PC-9 (cell line): ENCODE results near the gene DNPEP. TPM values are rescaled to one million over a fixed set of nuclear protein-coding genes. Genes with fewer than 3 reads are reported as not detected.

Experiments
- BruUV-seq: library from RNA; stranded (reverse); fragments of 400-500 nt; replicated peaks from 2 replicates; lab custom pipeline; 2021; lab: Mats Ljungman, UMichigan
- CTCF ChIA-PET: fragments of 300-600 bp; sonication (Branson Sonifier 250); formaldehyde crosslinking; loops from one replicate; lab custom pipeline; 2022; ENCODE audit warnings: antibody characterized with exemption; lab: Charles Lee
- POLR2A ChIA-PET: fragments of 300-600 bp; sonication (Branson Sonifier 250); formaldehyde crosslinking; loops from one replicate; lab custom pipeline; 2022; ENCODE audit warnings: antibody characterized with exemption; ENCODE audit not compliant: unreplicated experiment; lab: Charles Lee
- DNase-seq, 2 experiments: peaks; one replicate each; pipeline versions ENCODE4 v3.0.0 to v3.0.0-alpha.2; 2015 to 2022; ENCODE audit warnings: mixed read lengths in 1 of 2
- H2AFZ ChIP-seq: fragments of 200-600 bp; sonication (generic); 2 replicates; pipeline ENCODE4 v1.8.1; 2017; ENCODE audit warnings: antibody characterized with exemption
- H3F3A ChIP-seq: fragments of 200-600 bp; sonication (generic); 2 replicates; pipeline ENCODE4 v1.8.1; 2017; ENCODE audit warnings: antibody characterized with exemption, mild to moderate bottlenecking, low read depth; ENCODE audit not compliant: insufficient read depth
- H3K27ac ChIP-seq: fragments of 200-600 bp; sonication (generic); 2 replicates; pipeline ENCODE4 v1.6.1; 2016; ENCODE audit warnings: mixed run types
- H3K27me3 ChIP-seq: fragments of 200-600 bp; sonication (generic); 2 replicates; pipeline ENCODE4 v1.6.1; 2016; ENCODE audit warnings: low read depth, mixed run types; ENCODE audit not compliant: insufficient read depth
- H3K36me3 ChIP-seq: fragments of 200-600 bp; sonication (generic); 2 replicates; pipeline ENCODE4 v1.6.1; 2016; ENCODE audit warnings: low read depth, mixed run types
- H3K4me1 ChIP-seq: fragments of 200-600 bp; sonication (generic); replicated peaks from 2 replicates; pipeline ENCODE4 v1.6.1; 2016; ENCODE audit warnings: mixed run types; ENCODE audit not compliant: insufficient read depth
- H3K4me2 ChIP-seq: fragments of 200-600 bp; sonication (generic); 2 replicates; pipeline ENCODE4 v1.6.1; 2017; ENCODE audit warnings: mixed run types
- H3K4me3 ChIP-seq: fragments of 200-600 bp; sonication (generic); 2 replicates; pipeline ENCODE4 v1.6.1; 2016; ENCODE audit warnings: mixed run types
- H3K79me2 ChIP-seq: fragments of 200-600 bp; sonication (generic); 2 replicates; pipeline ENCODE4 v1.6.1; 2017; ENCODE audit warnings: low read depth, mixed run types
- H3K9me2 ChIP-seq: fragments of 200-600 bp; sonication (generic); 2 replicates; pipeline ENCODE4 v1.8.1; 2017; ENCODE audit warnings: mild to moderate bottlenecking; ENCODE audit not compliant: insufficient read depth
- H3K9me3 ChIP-seq: fragments of 200-600 bp; sonication (generic); 2 replicates; pipeline ENCODE4 v1.8.1; 2016; ENCODE audit warnings: low read depth; ENCODE audit not compliant: insufficient read depth
- H4K20me1 ChIP-seq: fragments of 200-600 bp; sonication (generic); 2 replicates; pipeline ENCODE4 v1.8.1; 2017; ENCODE audit not compliant: insufficient read depth
- EZH2 ChIP-seq: fragments of 200-600 bp; sonication (generic); IDR thresholded peaks from 2 replicates; pipeline ENCODE4 v1.8.0; 2017; ENCODE audit warnings: antibody characterized with exemption, low read depth
- intact Hi-C: fragments of 100-400 bp; cut with micrococcal nuclease; formaldehyde crosslinking; loops from one replicate; pipeline ENCODE4 v1.10.0; 2022; ENCODE audit not compliant: unreplicated experiment
- total RNA-seq: library from RNA; stranded (reverse); gene quantifications from 2 replicates; pipeline ENCODE4 v1.2.3, GENCODE V29; 2021
- TF ChIP-seq, protein P1 (sequence below): fragments of 200-600 bp; sonication (generic); conservative IDR thresholded peaks from 2 replicates; pipeline ENCODE4 v1.6.1; 2017; ENCODE audit warnings: mixed run types, antibody characterized with exemption, mild to moderate bottlenecking, moderate library complexity

Gene DNPEP
- total RNA-seq, 1 experiment from 2014 or later, result 99.1 TPM

DNA sequence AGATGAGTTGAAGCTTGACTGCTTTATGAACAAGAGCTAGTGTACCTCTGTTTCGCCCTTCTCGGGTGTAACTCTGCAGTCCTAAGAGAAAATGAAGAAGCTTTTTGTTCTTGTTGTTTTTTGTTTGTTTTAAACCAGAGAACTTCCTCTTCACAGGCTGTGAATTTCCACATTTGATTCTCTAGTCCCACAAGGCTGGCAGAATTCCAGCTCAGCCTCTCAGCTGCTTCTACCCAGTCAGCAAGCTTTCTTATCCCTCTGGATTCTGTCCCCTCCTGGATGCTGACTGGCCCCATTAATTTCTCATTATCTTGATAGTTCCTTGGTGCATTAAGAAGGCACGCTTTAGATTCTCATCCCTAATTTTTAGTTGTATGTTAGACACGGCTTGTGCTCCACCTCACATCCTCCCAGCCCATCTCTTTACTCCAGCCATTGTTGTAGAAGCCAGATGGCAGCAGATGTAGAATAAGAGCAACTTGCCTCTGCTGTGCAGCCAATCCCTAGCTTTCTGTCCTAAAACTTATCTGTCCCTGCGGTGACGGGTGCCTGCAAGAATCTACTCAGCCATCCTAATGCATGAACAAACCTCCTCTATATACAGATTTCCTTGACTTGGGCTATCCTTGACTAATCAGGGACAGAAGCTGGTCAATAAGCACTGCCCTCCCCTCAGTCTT is 42.8 kb downstream of the DNPEP start:
- H3K9me3 ChIP-seq, result no peaks in the 10 kb centered on the region
- no peaks in the 10 kb centered on the region for H3K9me2 ChIP-seq
- intact Hi-C loops, result no loop called here

DNA sequence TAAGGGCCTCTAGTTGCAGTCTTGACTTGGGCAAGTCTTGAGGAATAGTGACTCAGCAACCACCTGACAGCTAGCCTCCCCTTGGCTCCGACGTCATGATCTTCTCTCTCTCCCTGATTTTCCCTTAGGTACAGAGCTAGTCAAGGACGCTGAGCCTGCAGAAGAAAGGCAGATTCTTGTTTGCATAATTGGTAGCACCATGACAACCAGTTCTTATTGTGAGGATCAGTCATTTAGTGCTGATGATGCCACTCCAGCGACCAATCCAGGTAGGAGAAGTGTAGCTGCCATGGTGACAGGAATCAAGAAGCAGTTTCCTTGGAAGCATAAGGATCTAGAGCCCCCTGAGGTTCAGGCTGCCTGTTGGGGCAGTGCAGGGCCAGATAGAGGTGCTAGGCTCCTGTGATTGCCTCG is 52.3 kb downstream of the DNPEP start:
- H3K9me3 ChIP-seq, result peaks cover 5% of the 10 kb centered on the region; the same call in 1 of the 2 replicates
- intact Hi-C loops, result no loop called here
- H3F3A ChIP-seq, result no peaks in the 10 kb centered on the region
- no peak for DNase-seq
- no peaks in the 10 kb centered on the region for H4K20me1 ChIP-seq
- H3K79me2 ChIP-seq, result no peaks in the 10 kb centered on the region
- H3K9me2 ChIP-seq, result no peaks in the 10 kb centered on the region
- no peak overlapping the region for H3K27ac ChIP-seq
- H3K36me3 ChIP-seq, result no peaks in the 10 kb centered on the region
- H3K4me2 ChIP-seq, result no peak overlapping the region
- no peak overlapping the region for H2AFZ ChIP-seq
- TF ChIP-seq, protein P1, sequence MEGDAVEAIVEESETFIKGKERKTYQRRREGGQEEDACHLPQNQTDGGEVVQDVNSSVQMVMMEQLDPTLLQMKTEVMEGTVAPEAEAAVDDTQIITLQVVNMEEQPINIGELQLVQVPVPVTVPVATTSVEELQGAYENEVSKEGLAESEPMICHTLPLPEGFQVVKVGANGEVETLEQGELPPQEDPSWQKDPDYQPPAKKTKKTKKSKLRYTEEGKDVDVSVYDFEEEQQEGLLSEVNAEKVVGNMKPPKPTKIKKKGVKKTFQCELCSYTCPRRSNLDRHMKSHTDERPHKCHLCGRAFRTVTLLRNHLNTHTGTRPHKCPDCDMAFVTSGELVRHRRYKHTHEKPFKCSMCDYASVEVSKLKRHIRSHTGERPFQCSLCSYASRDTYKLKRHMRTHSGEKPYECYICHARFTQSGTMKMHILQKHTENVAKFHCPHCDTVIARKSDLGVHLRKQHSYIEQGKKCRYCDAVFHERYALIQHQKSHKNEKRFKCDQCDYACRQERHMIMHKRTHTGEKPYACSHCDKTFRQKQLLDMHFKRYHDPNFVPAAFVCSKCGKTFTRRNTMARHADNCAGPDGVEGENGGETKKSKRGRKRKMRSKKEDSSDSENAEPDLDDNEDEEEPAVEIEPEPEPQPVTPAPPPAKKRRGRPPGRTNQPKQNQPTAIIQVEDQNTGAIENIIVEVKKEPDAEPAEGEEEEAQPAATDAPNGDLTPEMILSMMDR, result no peak
- no peak for TF ChIP-seq EZH2
- peaks cover 63% of the 10 kb centered on the region for H3K27me3 ChIP-seq
- ChIA-PET CTCF (no interaction called here), POLR2A (no interaction called here)
- H3K4me1 ChIP-seq, result no peaks in the 10 kb centered on the region
- no TSS peak for BruUV-seq
- no peak overlapping the region for H3K4me3 ChIP-seq

More for the DNA sequence above, 42.8 kb downstream of the DNPEP start:
- Histone ChIP-seq H3K36me3 (no peaks in the 10 kb centered on the region), H3K79me2 (no peaks in the 10 kb centered on the region), H2AFZ (no peak overlapping the region), H3F3A (peaks cover 4% of the 10 kb centered on the region; the same call in 1 of the 2 replicates), H3K27me3 (peaks cover 55% of the 10 kb centered on the region), H3K27ac (no peak overlapping the region), H3K4me3 (no peak overlapping the region), H3K4me1 (0 out of 2 replicates have a peak, but pooled peaks cover 4% of the 10 kb centered on the region), H4K20me1 (no peaks in the 10 kb centered on the region), H3K4me2 (peak overlapping the region; percentile 22; the same call in 1 of the 2 replicates)
- no peak for TF ChIP-seq EZH2
- TF ChIP-seq, protein P1, result no peak
- no TSS peak for BruUV-seq
- ChIA-PET CTCF (no interaction called here), POLR2A (interaction anchor here (0.6 kb wide), 1 partner anchor 1087 kb away, joined by 8 read pairs; no protein-coding TSS in a partner anchor)
- peak in 1 of 2 experiments; percentile 37 for DNase-seq

DNA sequence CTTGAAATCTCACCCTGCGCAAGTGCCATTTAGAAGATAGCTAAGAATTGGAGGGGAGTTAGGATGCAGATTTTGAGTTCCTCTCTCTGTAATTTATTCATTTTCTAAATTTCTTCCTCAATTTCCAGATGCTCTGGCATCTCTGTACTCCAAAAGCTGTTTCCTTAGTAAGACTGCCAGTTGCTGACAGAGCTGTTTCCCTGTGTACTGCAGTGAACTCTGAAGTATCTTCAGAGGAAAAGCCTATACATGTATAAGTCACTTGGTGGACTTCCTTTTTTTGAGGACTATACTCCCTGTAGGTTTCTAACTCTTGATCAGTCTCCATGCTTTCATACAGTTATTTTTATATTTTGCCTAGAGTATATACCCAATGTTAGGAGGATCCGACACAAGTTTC is 53.6 kb downstream of the DNPEP start:
- H3F3A ChIP-seq, result no peaks in the 10 kb centered on the region
- ChIA-PET CTCF (no interaction called here), POLR2A (no interaction called here)
- BruUV-seq, result no TSS peak
- no peak overlapping the region for H3K27ac ChIP-seq
- H3K9me3 ChIP-seq, result peaks cover 5% of the 10 kb centered on the region; the same call in 1 of the 2 replicates
- DNase-seq, result no peak
- H3K4me1 ChIP-seq, result no peaks in the 10 kb centered on the region
- H3K4me2 ChIP-seq, result no peak overlapping the region
- H4K20me1 ChIP-seq, result no peaks in the 10 kb centered on the region
- H3K4me3 ChIP-seq, result no peak overlapping the region
- H3K9me2 ChIP-seq, result no peaks in the 10 kb centered on the region
- intact Hi-C loops, result no loop called here
- H3K79me2 ChIP-seq, result no peaks in the 10 kb centered on the region
- no peaks in the 10 kb centered on the region for H3K36me3 ChIP-seq
- no peak overlapping the region for H2AFZ ChIP-seq
- peaks cover 67% of the 10 kb centered on the region for H3K27me3 ChIP-seq
- TF ChIP-seq, protein P1, result no peak
- no peak for TF ChIP-seq EZH2
